CD4-positive, alpha-beta T cell treated with Interleukin-10 for 1 hour (primary cell): ENCODE data around the gene IL15RA.
"Not testable (repeated sequence)": the region's sequence is repeated elsewhere in the genome, so short reads cannot be mapped to it uniquely, and the experiment has no call there.

Source experiments
- DNase-seq: peaks from one replicate; pipeline ENCODE4 v3.0.0-alpha.2; 2020

Gene IL15RA

GRCh38 chr10:6005856-6006395 lies 28.6 kb upstream of the IL15RA start:
- DNase-seq, result no peak

- DNase-seq, result not testable (repeated sequence)
These were observed 27.9 kb upstream of the IL15RA start for GRCh38 chr10:6005161-6005804.

GRCh38 chr10:6002809-6003510 lies 25.6 kb upstream of the IL15RA start:
- no peak for DNase-seq

GRCh38 chr10:5999440-6000165 lies 22.3 kb upstream of the IL15RA start:
- no peak for DNase-seq

GRCh38 chr10:5996696-5997095 lies 19.4 kb upstream of the IL15RA start:
- DNase-seq, result no peak

GRCh38 chr10:5992398-5992797 lies 15.1 kb upstream of the IL15RA start:
- no peak for DNase-seq

- DNase-seq, result no peak
These were observed 14.4 kb upstream of the IL15RA start for GRCh38 chr10:5991708-5992107.

GRCh38 chr10:5989756-5990155 lies 12.4 kb upstream of the IL15RA start:
- no peak for DNase-seq

- DNase-seq, result no peak
These were observed 11.1 kb upstream of the IL15RA start for GRCh38 chr10:5988336-5988920.

GRCh38 chr10:5987747-5988146 lies 10.4 kb upstream of the IL15RA start:
- DNase-seq, result no peak

GRCh38 chr10:5985029-5985428 lies 7.7 kb upstream of the IL15RA start:
- DNase-seq, result no peak

GRCh38 chr10:5983774-5984173 lies 6.4 kb upstream of the IL15RA start:
- DNase-seq, result no peak

GRCh38 chr10:5981529-5981928 lies 4.2 kb upstream of the IL15RA start:
- no peak for DNase-seq

- DNase-seq, result no peak
These were observed 817 bp upstream of the IL15RA start for GRCh38 chr10:5978230-5978489.

GRCh38 chr10:5976512-5977470 lies 552 bp downstream of the IL15RA start:
- peak; percentile 29 for DNase-seq

- peak; percentile 80 for DNase-seq
These were observed 1.5 kb downstream of the IL15RA start for GRCh38 chr10:5975641-5976473.

- DNase-seq, result no peak
These were observed 4.3 kb downstream of the IL15RA start for GRCh38 chr10:5973069-5973468.

GRCh38 chr10:5971886-5972285 lies 5.5 kb downstream of the IL15RA start:
- no peak for DNase-seq

GRCh38 chr10:5971315-5971832 lies 6.0 kb downstream of the IL15RA start:
- DNase-seq, result peak; percentile 55

- DNase-seq, result no peak
These were observed 6.8 kb downstream of the IL15RA start for GRCh38 chr10:5970527-5970926.

- DNase-seq, result no peak
These were observed 7.3 kb downstream of the IL15RA start for GRCh38 chr10:5970066-5970465.
